Measurements from ENCODE around the gene MCM3AP. TPM values are rescaled to one million over a fixed set of nuclear protein-coding genes. Genes with fewer than 3 reads are reported as not detected.

Gene MCM3AP
- total and polyA plus RNA-seq, 8 donors, result 77.4 to 106 (median 94.9) TPM

DNA sequence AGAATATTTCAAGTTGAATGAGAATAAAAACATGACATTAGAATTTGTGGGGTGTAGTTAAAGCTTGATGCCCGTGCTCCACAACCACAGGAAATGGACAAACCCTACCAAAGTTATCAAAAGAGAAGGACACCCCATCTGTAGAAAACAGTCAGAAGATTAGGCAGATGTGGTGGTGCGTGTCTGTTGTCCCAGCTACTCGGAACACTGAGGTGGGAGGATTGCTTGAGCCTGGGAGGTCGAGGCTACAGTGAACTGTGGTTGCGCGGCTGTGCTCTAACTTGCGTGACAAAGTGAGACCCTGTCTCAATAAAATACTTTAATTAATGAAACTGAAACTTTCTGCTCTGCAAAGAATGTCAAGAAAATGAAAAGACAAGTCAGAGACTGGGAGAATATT lies 99.7 kb downstream of the MCM3AP start:
- intact Hi-C loops (cut with DNase I), result no loop called here
- no peak overlapping the region for H3K4me3 ChIP-seq
- ATAC-seq (no peak), DNase-seq (no peak)
- no peaks in the 10 kb centered on the region for H3K9me3 ChIP-seq
- H3K36me3 ChIP-seq, result peaks cover 0 to 20% of the 10 kb centered on the region in 2 donors
- no peaks in the 10 kb centered on the region for H3K27me3 ChIP-seq
- peaks cover 0 to 29% of the 10 kb centered on the region in 2 donors for H3K4me1 ChIP-seq
- peak overlapping the region in 1 of 2 donors; percentile 84 for H3K27ac ChIP-seq
- TF ChIP-seq, protein P1, sequence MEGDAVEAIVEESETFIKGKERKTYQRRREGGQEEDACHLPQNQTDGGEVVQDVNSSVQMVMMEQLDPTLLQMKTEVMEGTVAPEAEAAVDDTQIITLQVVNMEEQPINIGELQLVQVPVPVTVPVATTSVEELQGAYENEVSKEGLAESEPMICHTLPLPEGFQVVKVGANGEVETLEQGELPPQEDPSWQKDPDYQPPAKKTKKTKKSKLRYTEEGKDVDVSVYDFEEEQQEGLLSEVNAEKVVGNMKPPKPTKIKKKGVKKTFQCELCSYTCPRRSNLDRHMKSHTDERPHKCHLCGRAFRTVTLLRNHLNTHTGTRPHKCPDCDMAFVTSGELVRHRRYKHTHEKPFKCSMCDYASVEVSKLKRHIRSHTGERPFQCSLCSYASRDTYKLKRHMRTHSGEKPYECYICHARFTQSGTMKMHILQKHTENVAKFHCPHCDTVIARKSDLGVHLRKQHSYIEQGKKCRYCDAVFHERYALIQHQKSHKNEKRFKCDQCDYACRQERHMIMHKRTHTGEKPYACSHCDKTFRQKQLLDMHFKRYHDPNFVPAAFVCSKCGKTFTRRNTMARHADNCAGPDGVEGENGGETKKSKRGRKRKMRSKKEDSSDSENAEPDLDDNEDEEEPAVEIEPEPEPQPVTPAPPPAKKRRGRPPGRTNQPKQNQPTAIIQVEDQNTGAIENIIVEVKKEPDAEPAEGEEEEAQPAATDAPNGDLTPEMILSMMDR (IDR thresholded peaks at IDR 0.05), result no peak

Other genes starting within 250 kb of the MCM3AP start
- 100 to 1,000 TPM; 405 to 474 TPM for gene COL6A2, start 187.5 kb downstream of the MCM3AP start, total RNA-seq
- 100 to 1,000 TPM; 362 to 647 (median 454) TPM for gene COL6A2, start 187.5 kb downstream of the MCM3AP start, polyA plus RNA-seq (ENCODE audit: insufficient read length in 6 of 6)
- gene FTCD, start 130.0 kb downstream of the MCM3AP start, total RNA-seq, result under 1 TPM; 0.29 to 0.38 TPM
- gene FTCD, start 130.0 kb downstream of the MCM3AP start, polyA plus RNA-seq (ENCODE audit: insufficient read length in 6 of 6), result 1 to 10 TPM; 1.5 to 2.4 (median 1.7) TPM
- 10 to 100 TPM in 1 of 2 donors, 1 to 10 TPM in 1; 5.0 to 10.3 TPM for gene SPATC1L, start 101.2 kb downstream of the MCM3AP start, total RNA-seq
- gene SPATC1L, start 101.2 kb downstream of the MCM3AP start, polyA plus RNA-seq (ENCODE audit: insufficient read length in 6 of 6), result 10 to 100 TPM in 5 of 6 donors, 1 to 10 TPM in 1; 7.0 to 17.7 (median 13.1) TPM
- gene LSS, start 56.8 kb downstream of the MCM3AP start, total RNA-seq, result 100 to 1,000 TPM in 1 of 2 donors, 10 to 100 TPM in 1; 80.7 to 184 TPM
- 10 to 100 TPM; 34.9 to 62.6 (median 45.4) TPM for gene LSS, start 56.8 kb downstream of the MCM3AP start, polyA plus RNA-seq (ENCODE audit: insufficient read length in 6 of 6)
- gene YBEY, start 731 bp upstream of the MCM3AP start, total RNA-seq, result 10 to 100 TPM in 1 of 2 donors, 1 to 10 TPM in 1; 6.1 to 12.6 TPM
- 10 to 100 TPM; 16.4 to 23.1 (median 19.2) TPM for gene YBEY, start 731 bp upstream of the MCM3AP start, polyA plus RNA-seq (ENCODE audit: insufficient read length in 6 of 6)
- 1 to 10 TPM; 5.8 to 6.4 TPM for gene C21orf58, start 38.3 kb upstream of the MCM3AP start, total RNA-seq
- gene C21orf58, start 38.3 kb upstream of the MCM3AP start, polyA plus RNA-seq (ENCODE audit: insufficient read length in 6 of 6), result 10 to 100 TPM; 16.5 to 24.6 (median 19.7) TPM
- 10 to 100 TPM; 25.7 to 33.1 TPM for gene PCNT, start 38.5 kb upstream of the MCM3AP start, total RNA-seq
- gene PCNT, start 38.5 kb upstream of the MCM3AP start, polyA plus RNA-seq (ENCODE audit: insufficient read length in 6 of 6), result 10 to 100 TPM; 31.1 to 35.4 (median 32.4) TPM
- 10 to 100 TPM; 31.5 to 33.2 TPM for gene DIP2A, start 173.3 kb upstream of the MCM3AP start, total RNA-seq
- 10 to 100 TPM; 54.5 to 75.3 (median 65.4) TPM for gene DIP2A, start 173.3 kb upstream of the MCM3AP start, polyA plus RNA-seq (ENCODE audit: insufficient read length in 6 of 6)

Measured in left lung (tissue), 10 donors.